Fibroblast of villous mesenchyme (primary cell): ENCODE measurements around the gene LGR5. TPM values are rescaled to one million over a fixed set of nuclear protein-coding genes. Genes with fewer than 3 reads are reported as not detected.

Experiments used
- DNase-seq: peaks from one replicate; pipeline ENCODE4 v3.0.0-alpha.2; 2010; ENCODE audit warnings: low read depth
- H3K4me3 ChIP-seq: 2 replicates; pipeline ENCODE4 v1.5.1; 2011; ENCODE audit warnings: low read depth, mild to moderate bottlenecking, low read length
- CTCF ChIP-seq: IDR thresholded peaks from 2 replicates; pipeline ENCODE4 v1.5.1; 2012; ENCODE audit warnings: low read depth, mild to moderate bottlenecking, low read length; ENCODE audit not compliant: insufficient read depth
- total RNA-seq: library from RNA; depleted of rRNA; stranded (reverse); fragments of >200 nt; gene quantifications from 2 replicates; pipeline ENCODE4 v1.2.3, GENCODE V29; 2012

Gene LGR5
- total RNA-seq, 1 donor, result not detected

GRCh38 chr12:71509705-71510104, 70.1 kb downstream of the LGR5 start:
- no peak for DNase-seq
- no peak overlapping the region for H3K4me3 ChIP-seq
- TF ChIP-seq CTCF, result no peak

GRCh38 chr12:71517145-71517846, 77.7 kb downstream of the LGR5 start:
- no peak for TF ChIP-seq CTCF
- H3K4me3 ChIP-seq, result no peak overlapping the region
- DNase-seq, result no peak

- no peak for DNase-seq
- no peak overlapping the region for H3K4me3 ChIP-seq
- TF ChIP-seq CTCF, result no peak
Observed at GRCh38 chr12:71521125-71521524, 81.5 kb downstream of the LGR5 start.

GRCh38 chr12:71524626-71525025, 85.0 kb downstream of the LGR5 start:
- DNase-seq, result no peak
- no peak for TF ChIP-seq CTCF

GRCh38 chr12:71533703-71534102, 94.1 kb downstream of the LGR5 start:
- no peak for TF ChIP-seq CTCF
- no peak overlapping the region for H3K4me3 ChIP-seq
- DNase-seq, result no peak

More at GRCh38 chr12:71524626-71525025, 85.0 kb downstream of the LGR5 start:
- H3K4me3 ChIP-seq, result no peak overlapping the region

- no peak for TF ChIP-seq CTCF
Observed at GRCh38 chr12:71536279-71536938, 96.8 kb downstream of the LGR5 start.

More at GRCh38 chr12:71536279-71536938, 96.8 kb downstream of the LGR5 start:
- no peak for DNase-seq
- H3K4me3 ChIP-seq, result no peak overlapping the region
